ENCODE results near the gene NPBWR2.

NPBWR2 gene

DNA sequence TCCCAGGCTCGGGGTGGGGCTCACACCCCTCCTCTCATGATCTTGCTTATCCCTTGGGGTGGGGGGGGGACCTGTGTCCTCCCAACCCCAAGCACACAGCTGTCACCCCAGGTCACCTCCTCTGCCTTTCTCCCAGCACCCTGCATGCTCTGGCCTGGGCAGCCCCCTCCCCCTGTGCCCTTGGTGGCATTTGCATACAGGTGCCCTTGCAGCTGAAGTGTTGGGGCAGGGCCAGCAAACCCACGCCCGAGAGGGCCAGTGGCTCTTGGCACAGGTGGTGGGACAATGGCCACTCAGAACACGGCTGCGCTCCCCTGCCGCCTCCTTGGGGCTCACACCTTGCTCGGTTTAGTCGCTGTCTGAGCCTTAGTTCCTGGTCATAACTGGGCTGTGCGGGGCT, 45.5 kb upstream of the NPBWR2 start:
- TF ChIP-seq, protein P1, sequence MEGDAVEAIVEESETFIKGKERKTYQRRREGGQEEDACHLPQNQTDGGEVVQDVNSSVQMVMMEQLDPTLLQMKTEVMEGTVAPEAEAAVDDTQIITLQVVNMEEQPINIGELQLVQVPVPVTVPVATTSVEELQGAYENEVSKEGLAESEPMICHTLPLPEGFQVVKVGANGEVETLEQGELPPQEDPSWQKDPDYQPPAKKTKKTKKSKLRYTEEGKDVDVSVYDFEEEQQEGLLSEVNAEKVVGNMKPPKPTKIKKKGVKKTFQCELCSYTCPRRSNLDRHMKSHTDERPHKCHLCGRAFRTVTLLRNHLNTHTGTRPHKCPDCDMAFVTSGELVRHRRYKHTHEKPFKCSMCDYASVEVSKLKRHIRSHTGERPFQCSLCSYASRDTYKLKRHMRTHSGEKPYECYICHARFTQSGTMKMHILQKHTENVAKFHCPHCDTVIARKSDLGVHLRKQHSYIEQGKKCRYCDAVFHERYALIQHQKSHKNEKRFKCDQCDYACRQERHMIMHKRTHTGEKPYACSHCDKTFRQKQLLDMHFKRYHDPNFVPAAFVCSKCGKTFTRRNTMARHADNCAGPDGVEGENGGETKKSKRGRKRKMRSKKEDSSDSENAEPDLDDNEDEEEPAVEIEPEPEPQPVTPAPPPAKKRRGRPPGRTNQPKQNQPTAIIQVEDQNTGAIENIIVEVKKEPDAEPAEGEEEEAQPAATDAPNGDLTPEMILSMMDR (IDR thresholded peaks at IDR 0.05; ENCODE audit: low read depth, low read length): no peak
- no peak for DNase-seq (ENCODE audit: extremely low read depth, low read depth)

DNA sequence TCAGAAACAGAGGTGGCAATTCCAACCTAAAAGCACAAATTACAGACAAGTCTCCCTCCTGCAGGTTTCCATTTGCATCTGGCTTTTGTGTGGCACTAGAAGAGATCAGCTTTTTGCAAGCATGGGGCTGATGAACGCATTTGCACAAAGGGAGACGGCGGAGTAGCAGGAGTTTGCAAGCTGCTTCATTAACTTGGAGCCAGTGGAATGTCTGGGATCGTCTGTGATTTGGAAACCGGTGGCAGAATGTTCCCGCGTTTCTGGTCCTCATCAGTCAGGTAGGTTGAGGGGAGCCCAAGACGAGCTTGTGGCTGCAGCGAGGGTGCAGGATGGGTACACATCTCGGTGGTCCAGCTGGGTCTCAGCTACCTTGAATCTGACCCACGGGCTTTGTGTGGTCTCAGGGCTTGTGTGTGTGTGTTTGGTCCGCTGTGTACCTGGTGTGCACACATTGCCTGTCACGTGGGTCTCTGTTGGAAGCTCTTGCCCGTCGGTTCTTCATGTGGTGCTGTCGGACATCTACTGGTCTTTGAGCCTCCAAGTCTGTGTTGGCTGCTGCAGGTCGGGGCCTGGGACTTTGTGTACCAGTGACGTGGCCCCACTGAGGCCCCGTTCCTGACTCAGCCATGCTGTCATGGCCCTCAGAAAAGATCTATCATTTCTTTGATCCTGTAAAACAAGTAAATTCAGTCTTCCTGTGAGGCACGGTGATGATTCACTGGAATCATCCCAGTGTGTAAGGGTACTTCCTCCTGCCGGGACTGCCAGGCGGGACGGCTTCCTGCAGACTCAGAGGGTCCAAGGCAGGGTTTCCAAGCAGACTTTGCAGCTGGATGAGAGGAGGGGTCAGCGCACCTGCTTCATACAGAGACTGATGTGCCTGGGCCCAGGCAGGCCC, 44.5 kb upstream of the NPBWR2 start:
- no peak for DNase-seq (ENCODE audit: extremely low read depth, low read depth)

DNA sequence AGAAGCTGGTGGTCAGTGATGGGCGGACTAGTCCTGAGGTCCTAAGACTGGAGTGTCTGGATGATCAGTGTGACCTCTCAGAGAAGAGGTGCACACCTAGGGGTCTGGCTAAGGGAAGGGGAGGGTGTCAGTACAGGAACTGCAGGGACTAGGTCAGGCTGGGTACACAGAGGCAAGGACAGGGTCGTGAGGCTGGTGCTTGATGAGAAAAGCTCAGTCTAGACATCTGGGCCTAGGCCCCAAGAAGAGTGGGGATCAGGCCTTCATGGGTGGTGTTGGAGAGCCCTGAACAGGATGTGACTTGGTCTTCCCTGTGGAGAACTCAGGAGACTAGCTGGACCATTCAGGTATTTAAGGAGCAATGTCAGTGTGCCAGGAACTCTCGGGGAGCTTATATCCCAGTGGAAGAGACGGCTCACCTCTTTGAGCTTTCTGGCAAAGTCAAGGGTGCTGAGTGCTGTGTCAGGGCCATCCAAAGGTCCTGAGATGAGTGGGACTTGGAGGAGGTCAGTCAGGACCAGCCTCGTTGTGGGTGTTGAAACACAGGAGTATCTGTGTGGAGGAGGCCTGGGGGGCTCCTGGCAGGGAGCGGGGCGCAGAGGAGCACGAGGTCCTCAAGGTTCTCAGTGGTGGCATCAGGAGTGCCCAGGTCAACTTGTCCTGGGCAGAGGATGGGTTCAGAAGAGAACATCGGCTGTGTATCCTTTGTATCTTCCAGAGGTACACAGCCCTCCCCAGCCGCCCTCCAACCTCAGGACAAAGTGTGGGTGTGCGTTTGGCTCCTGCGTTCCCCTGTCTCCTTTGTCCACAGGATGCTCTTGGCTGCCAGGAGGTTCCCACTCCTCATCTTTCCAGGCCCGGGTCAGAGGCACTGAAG, 43.6 kb upstream of the NPBWR2 start:
- TF ChIP-seq, protein P1 (IDR thresholded peaks at IDR 0.05; ENCODE audit: low read depth, low read length): no peak
- DNase-seq (ENCODE audit: extremely low read depth, low read depth): no peak

More for the DNA sequence above, 44.5 kb upstream of the NPBWR2 start:
- TF ChIP-seq, protein P1 (IDR thresholded peaks at IDR 0.05; ENCODE audit: low read depth, low read length): no peak

DNA sequence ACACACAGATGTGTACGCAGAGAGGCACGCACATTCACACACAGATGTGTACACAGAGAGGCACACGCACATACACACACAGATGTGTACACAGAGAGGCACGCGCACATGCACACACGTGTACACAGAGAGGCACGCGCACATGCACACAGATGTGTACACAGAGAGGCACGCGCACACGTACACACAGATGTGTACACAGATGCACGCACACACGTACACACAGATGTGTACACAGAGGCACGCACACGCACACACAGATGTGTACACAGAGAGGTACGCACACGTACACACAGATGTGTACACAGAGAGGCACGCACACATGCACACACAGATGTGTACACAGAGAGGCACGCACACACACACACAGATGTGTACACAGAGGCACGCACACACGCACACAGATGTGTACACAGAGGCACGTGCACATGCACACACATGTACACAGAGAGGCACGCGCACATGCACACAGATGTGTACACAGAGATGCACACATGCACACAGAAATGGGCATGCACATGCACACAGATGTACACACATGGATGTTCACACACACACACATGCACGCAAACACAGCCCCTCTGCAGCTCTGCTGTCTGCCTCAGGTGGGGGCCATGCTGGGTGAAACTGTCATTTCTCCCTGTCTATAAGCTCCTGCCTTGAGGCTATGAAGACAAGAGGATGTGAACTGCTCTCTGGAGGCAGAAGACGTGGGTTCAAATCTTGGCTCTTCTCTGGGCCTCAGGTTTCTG, 42.6 kb upstream of the NPBWR2 start:
- no peak for DNase-seq (ENCODE audit: extremely low read depth, low read depth)
- TF ChIP-seq, protein P1 (IDR thresholded peaks at IDR 0.05; ENCODE audit: low read depth, low read length): no peak

DNA sequence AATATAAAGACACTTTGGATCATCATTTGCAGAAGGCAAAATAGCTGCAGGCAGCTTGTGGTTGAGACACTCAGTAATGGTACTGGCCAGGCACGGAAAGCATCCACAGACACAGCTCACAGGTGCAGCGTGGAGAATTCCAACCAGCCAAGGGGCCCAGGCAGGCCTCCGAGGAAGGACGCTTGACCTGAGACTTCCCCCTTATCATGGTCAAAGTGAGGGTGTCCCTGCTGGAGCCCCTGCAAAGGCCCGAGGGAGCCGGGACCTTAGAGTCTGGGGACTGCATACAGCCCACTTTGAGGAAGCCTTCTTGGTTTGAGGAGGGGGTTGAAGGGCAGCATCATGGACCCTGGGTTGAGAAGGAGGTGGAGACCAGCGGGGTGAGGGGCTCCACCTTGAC, 41.8 kb upstream of the NPBWR2 start:
- no peak for DNase-seq (ENCODE audit: extremely low read depth, low read depth)
- TF ChIP-seq, protein P1 (IDR thresholded peaks at IDR 0.05; ENCODE audit: low read depth, low read length): no peak

DNA sequence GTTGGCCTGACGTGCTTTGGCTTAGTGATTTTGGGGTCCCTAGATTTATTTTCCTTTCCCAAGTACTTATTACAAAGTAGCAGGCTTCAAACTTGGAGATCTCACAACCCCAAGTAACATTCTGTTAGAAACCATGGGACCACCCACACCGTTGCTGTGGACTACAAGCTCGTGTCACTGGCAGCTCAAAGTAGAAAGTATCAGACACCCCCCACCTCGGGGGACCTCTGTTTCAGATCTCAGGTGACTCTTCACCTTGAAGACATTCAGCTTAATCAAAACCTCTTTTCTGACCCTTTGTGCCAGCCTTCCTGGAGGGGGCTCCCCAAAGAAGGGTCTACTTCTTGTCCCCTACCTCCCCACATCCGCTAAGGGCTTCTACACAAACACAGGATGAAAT, 41.2 kb upstream of the NPBWR2 start:
- DNase-seq (ENCODE audit: extremely low read depth, low read depth): no peak
- TF ChIP-seq, protein P1 (IDR thresholded peaks at IDR 0.05; ENCODE audit: low read depth, low read length): no peak
